ENCODE measurements around the gene BAHCC1.

The BAHCC1 gene

GRCh38 chr17:81499601-81499970 lies 104.3 kb downstream of the BAHCC1 start:
- Histone ChIP-seq H2AFZ (ENCODE audit: low read depth) (no peak overlapping the region), H3K4me1 (ENCODE audit: low read depth, poor library complexity, severe bottlenecking) (no peaks in the 10 kb centered on the region), H3K4me3 (IDR thresholded peaks at IDR 0.05; ENCODE audit: insufficient read depth, low read depth, low read length) (no peak overlapping the region), H4K20me1 (ENCODE audit: insufficient read depth) (no peaks in the 10 kb centered on the region), H3K27ac (no peak overlapping the region), H3K27me3 (ENCODE audit: insufficient read depth, low read depth) (peaks cover 87% of the 10 kb centered on the region), H3K4me2 (no peak overlapping the region), H3K36me3 (ENCODE audit: insufficient read depth) (no peaks in the 10 kb centered on the region), H3K79me2 (ENCODE audit: insufficient read depth, low read depth) (no peaks in the 10 kb centered on the region), H3K9ac (no peak overlapping the region)
- no peak for TF ChIP-seq CTCF (conservative IDR thresholded peaks at IDR 0.05; ENCODE audit: low read depth, low read length)

- Histone ChIP-seq H3K79me2 (ENCODE audit: insufficient read depth, low read depth) (no peaks in the 10 kb centered on the region), H3K9ac (no peak overlapping the region), H3K27ac (no peak overlapping the region), H3K4me3 (IDR thresholded peaks at IDR 0.05; ENCODE audit: insufficient read depth, low read depth, low read length) (no peak overlapping the region), H3K4me2 (no peak overlapping the region), H3K4me1 (ENCODE audit: low read depth, poor library complexity, severe bottlenecking) (no peaks in the 10 kb centered on the region), H3K27me3 (ENCODE audit: insufficient read depth, low read depth) (peaks cover 87% of the 10 kb centered on the region), H4K20me1 (ENCODE audit: insufficient read depth) (no peaks in the 10 kb centered on the region), H2AFZ (ENCODE audit: low read depth) (no peak overlapping the region), H3K36me3 (ENCODE audit: insufficient read depth) (no peaks in the 10 kb centered on the region)
- TF ChIP-seq CTCF (conservative IDR thresholded peaks at IDR 0.05; ENCODE audit: low read depth, low read length) = no peak
Observed at GRCh38 chr17:81500047-81500446, 104.8 kb downstream of the BAHCC1 start.

- Histone ChIP-seq H3K4me1 (ENCODE audit: low read depth, poor library complexity, severe bottlenecking) (no peaks in the 10 kb centered on the region), H3K36me3 (ENCODE audit: insufficient read depth) (no peaks in the 10 kb centered on the region), H3K4me3 (IDR thresholded peaks at IDR 0.05; ENCODE audit: insufficient read depth, low read depth, low read length) (no peak overlapping the region), H3K27ac (no peak overlapping the region), H4K20me1 (ENCODE audit: insufficient read depth) (no peaks in the 10 kb centered on the region), H3K9ac (no peak overlapping the region), H3K27me3 (ENCODE audit: insufficient read depth, low read depth) (peaks cover 77% of the 10 kb centered on the region), H3K79me2 (ENCODE audit: insufficient read depth, low read depth) (no peaks in the 10 kb centered on the region), H3K4me2 (no peak overlapping the region), H2AFZ (ENCODE audit: low read depth) (no peak overlapping the region)
- TF ChIP-seq CTCF (conservative IDR thresholded peaks at IDR 0.05; ENCODE audit: low read depth, low read length) = no peak
Observed at GRCh38 chr17:81502471-81503017, 107.3 kb downstream of the BAHCC1 start.

DNA sequence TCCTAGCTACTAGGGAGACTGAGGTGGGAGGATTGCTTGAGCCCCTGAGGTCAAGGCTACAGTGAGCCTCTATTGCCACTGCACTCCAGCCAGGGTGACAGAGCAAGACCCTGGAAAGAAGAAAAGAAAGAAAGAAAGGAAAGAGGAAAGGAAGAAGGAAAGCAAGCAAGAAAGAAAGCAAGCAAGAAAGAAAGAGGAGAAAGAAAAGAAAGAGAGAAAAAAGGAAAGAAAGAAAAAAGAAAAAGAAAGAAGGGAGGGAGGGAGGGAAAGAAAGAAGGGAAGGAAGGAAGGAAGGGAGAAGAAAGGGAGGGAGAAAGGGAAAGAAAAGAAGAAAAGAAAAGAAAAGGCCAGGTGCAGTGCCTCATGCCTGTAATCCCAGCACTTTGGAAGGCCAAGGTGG lies 108.4 kb downstream of the BAHCC1 start:
- Histone ChIP-seq H2AFZ (ENCODE audit: low read depth) (no peak overlapping the region), H3K27me3 (ENCODE audit: insufficient read depth, low read depth) (peaks cover 68% of the 10 kb centered on the region), H3K4me2 (no peak overlapping the region), H3K79me2 (ENCODE audit: insufficient read depth, low read depth) (no peaks in the 10 kb centered on the region), H3K27ac (no peak overlapping the region), H3K4me3 (IDR thresholded peaks at IDR 0.05; ENCODE audit: insufficient read depth, low read depth, low read length) (no peak overlapping the region), H4K20me1 (ENCODE audit: insufficient read depth) (no peaks in the 10 kb centered on the region), H3K9ac (no peak overlapping the region), H3K36me3 (ENCODE audit: insufficient read depth) (no peaks in the 10 kb centered on the region), H3K4me1 (ENCODE audit: low read depth, poor library complexity, severe bottlenecking) (no peaks in the 10 kb centered on the region)
- no peak for TF ChIP-seq CTCF (conservative IDR thresholded peaks at IDR 0.05; ENCODE audit: low read depth, low read length)
